Duodenal mucosa (tissue), 2 donors: ENCODE data around the gene HDAC9.

Experiments used
- H3K27ac ChIP-seq: one replicate; pipeline ENCODE4 v1.7.0; 2013; ENCODE audit warnings: low read depth, low read length
- H3K27me3 ChIP-seq, 2 donors: one replicate each; pipeline ENCODE4 v1.7.0; 2013; ENCODE audit warnings: low read length in 2 of 2, control low read depth in 1 of 2; ENCODE audit not compliant: insufficient read depth in 2 of 2, control insufficient read depth in 1 of 2
- H3K36me3 ChIP-seq, 2 donors: one replicate each; pipeline ENCODE4 v1.7.0; 2013; ENCODE audit warnings: low read length in 2 of 2, control low read depth in 1 of 2; ENCODE audit not compliant: insufficient read depth in 2 of 2, control insufficient read depth in 1 of 2
- H3K4me1 ChIP-seq, 2 donors: one replicate each; pipeline ENCODE4 v1.7.0; 2013; ENCODE audit warnings: low read length in 2 of 2, control low read depth in 1 of 2; ENCODE audit not compliant: insufficient read depth in 2 of 2, control insufficient read depth in 1 of 2
- H3K4me3 ChIP-seq, 2 donors: one replicate each; pipeline ENCODE4 v1.7.0; 2013; ENCODE audit warnings: low read length in 2 of 2, low read depth in 1 of 2
- H3K9ac ChIP-seq, 2 donors: one replicate each; pipeline ENCODE4 v1.7.0; 2013; ENCODE audit warnings: low read length in 2 of 2, low read depth in 1 of 2
- H3K9me3 ChIP-seq, 2 donors: one replicate each; pipeline ENCODE4 v1.7.0; 2013; ENCODE audit warnings: low read length in 2 of 2, control low read depth in 1 of 2; ENCODE audit not compliant: control insufficient read depth in 1 of 2

The HDAC9 gene

GRCh38 chr7:18521236-18521589, 25.7 kb downstream of the HDAC9 start:
- H3K9ac ChIP-seq: no peak overlapping the region
- no peak overlapping the region for H3K4me3 ChIP-seq
- no peaks in the 10 kb centered on the region for H3K4me1 ChIP-seq
- H3K36me3 ChIP-seq: no peaks in the 10 kb centered on the region
- no peaks in the 10 kb centered on the region for H3K27me3 ChIP-seq
- no peak overlapping the region for H3K27ac ChIP-seq
- no peaks in the 10 kb centered on the region for H3K9me3 ChIP-seq

GRCh38 chr7:18521945-18522566, 26.5 kb downstream of the HDAC9 start:
- H3K36me3 ChIP-seq: no peaks in the 10 kb centered on the region
- no peaks in the 10 kb centered on the region for H3K27me3 ChIP-seq
- H3K4me3 ChIP-seq: no peak overlapping the region
- no peak overlapping the region for H3K9ac ChIP-seq
- H3K4me1 ChIP-seq: no peaks in the 10 kb centered on the region
- no peaks in the 10 kb centered on the region for H3K9me3 ChIP-seq
- no peak overlapping the region for H3K27ac ChIP-seq

DNA sequence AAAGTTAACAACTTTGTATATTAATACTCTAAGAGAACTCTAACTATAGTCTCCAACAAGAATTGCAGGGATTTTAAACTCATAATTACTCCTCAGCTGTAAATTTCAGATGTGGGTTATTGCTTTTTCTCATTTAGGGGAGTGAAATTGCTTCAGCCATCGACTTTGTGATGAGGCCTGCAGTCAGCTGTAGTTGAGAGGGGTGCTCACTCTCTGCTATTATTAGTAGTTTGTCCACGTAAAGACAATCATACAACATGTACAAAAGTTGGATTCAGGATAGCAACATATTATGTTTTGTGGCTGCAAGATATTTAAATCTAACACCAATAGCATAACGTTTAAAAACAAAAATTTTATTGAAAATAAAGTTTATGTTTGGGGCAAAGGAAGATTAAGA, 28.7 kb downstream of the HDAC9 start:
- no peak overlapping the region for H3K27ac ChIP-seq
- H3K4me1 ChIP-seq: no peaks in the 10 kb centered on the region

DNA sequence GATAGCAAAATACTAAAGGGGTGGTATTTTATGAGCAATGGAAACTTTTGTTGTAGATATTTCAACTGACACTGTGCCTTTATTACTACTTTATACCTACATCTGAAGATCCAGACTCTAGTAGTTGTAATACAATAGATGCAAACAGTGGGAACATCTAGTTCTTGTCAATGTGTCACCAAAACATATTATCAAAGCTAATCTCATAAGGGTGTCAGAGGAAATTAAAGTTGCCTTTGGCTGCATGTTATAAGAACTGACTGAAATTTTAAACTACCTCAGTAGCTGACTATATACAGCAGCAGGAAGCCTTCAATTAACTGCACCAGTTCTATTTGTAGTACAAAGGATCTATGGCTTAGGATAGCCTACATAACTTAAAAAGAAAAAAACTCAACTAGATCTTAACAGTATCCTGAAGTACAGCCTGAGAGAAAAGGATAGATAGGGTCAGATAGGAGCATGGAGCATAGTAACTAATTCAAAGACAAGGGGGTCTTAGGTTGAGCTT, 30.9 kb downstream of the HDAC9 start:
- no peaks in the 10 kb centered on the region for H3K4me1 ChIP-seq
- H3K4me3 ChIP-seq: no peak overlapping the region
- H3K27me3 ChIP-seq: no peaks in the 10 kb centered on the region
- H3K9me3 ChIP-seq: no peaks in the 10 kb centered on the region
- no peak overlapping the region for H3K9ac ChIP-seq
- no peak overlapping the region for H3K27ac ChIP-seq
- H3K36me3 ChIP-seq: no peaks in the 10 kb centered on the region

More for the DNA sequence above, 28.7 kb downstream of the HDAC9 start:
- Histone ChIP-seq H3K4me3 (no peak overlapping the region), H3K9me3 (no peaks in the 10 kb centered on the region), H3K27me3 (no peaks in the 10 kb centered on the region), H3K36me3 (no peaks in the 10 kb centered on the region), H3K9ac (no peak overlapping the region)

- H3K9ac ChIP-seq: no peak overlapping the region
- H3K4me1 ChIP-seq: no peaks in the 10 kb centered on the region
- no peaks in the 10 kb centered on the region for H3K27me3 ChIP-seq
- no peaks in the 10 kb centered on the region for H3K9me3 ChIP-seq
- no peak overlapping the region for H3K4me3 ChIP-seq
- H3K27ac ChIP-seq: no peak overlapping the region
- H3K36me3 ChIP-seq: no peaks in the 10 kb centered on the region
Observed at GRCh38 chr7:18529239-18529638, 33.7 kb downstream of the HDAC9 start.

DNA sequence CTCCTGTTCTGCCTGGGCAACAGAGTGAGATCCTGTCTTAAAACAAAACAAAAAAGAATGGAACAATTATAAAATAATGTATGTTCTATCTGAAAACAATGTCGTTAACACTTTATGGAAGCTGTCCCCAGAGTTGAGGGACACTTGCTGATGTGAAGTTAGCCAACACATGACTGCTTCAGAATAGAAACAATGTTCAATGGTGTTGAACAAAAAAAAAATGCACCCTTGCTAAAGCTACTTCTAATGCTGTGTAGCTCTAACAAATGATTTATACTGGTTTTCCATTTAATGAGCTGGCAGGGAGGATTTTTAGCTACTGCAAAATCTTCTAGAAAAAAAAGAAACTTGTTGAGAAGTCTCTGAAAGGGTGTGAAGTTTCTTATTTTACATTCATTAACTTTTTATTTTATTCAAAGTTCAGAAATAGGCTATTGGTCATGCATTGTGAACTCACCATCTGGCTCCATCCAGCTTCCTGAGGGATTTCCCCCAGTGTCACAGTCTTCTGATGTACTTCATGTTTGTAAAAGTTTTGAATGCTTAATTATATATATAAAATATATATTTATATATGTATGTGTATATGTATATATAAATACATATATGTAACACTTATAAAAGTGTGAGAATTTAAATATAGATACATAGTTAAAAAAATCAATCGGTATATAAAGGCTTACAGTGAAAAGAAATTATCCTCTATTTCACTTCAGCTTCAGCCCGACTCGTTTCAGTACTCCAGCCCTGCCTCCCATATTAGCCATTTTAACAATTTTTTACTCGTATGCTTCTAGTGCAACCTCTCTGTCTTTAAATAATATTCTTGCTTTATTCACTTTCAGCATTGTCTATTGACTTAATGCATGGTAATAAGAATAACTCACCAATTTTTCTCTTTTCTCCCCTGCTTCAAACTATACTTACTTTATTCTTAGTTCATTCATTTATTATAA, 35.0 kb downstream of the HDAC9 start:
- H3K4me3 ChIP-seq: no peak overlapping the region
- no peak overlapping the region for H3K27ac ChIP-seq
- no peaks in the 10 kb centered on the region for H3K27me3 ChIP-seq
- no peaks in the 10 kb centered on the region for H3K4me1 ChIP-seq
- H3K9me3 ChIP-seq: no peaks in the 10 kb centered on the region
- no peak overlapping the region for H3K9ac ChIP-seq
- no peaks in the 10 kb centered on the region for H3K36me3 ChIP-seq

DNA sequence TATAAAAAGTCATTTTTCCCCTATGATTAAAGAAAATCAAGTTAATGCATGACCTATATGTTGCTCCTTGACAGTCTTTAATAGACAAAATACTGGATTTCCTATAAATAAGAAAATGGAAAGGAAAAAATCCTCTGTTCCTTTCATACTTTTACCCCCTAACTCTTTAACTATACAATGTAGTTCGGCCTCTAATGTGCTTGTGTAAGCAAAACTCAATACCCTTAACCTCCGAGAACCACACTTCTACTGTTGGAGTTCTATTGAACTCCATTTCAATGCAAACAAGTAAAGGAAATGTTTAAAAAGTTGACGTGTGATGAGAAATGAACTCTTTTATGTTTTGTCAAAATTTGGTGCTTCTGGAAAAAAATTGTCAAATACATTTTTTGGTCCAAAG, 36.0 kb downstream of the HDAC9 start:
- no peaks in the 10 kb centered on the region for H3K9me3 ChIP-seq
- no peaks in the 10 kb centered on the region for H3K4me1 ChIP-seq
- no peak overlapping the region for H3K9ac ChIP-seq
- H3K27me3 ChIP-seq: no peaks in the 10 kb centered on the region
- no peak overlapping the region for H3K27ac ChIP-seq
- H3K4me3 ChIP-seq: no peak overlapping the region
- no peaks in the 10 kb centered on the region for H3K36me3 ChIP-seq

- Histone ChIP-seq H3K4me3 (no peak overlapping the region), H3K27me3 (no peaks in the 10 kb centered on the region), H3K27ac (no peak overlapping the region), H3K36me3 (no peaks in the 10 kb centered on the region), H3K9ac (no peak overlapping the region), H3K9me3 (no peaks in the 10 kb centered on the region), H3K4me1 (no peaks in the 10 kb centered on the region)
Observed at GRCh38 chr7:18532813-18533212, 37.3 kb downstream of the HDAC9 start.

GRCh38 chr7:18534481-18534880, 38.9 kb downstream of the HDAC9 start:
- H3K36me3 ChIP-seq: no peaks in the 10 kb centered on the region
- H3K4me3 ChIP-seq: no peak overlapping the region
- no peaks in the 10 kb centered on the region for H3K27me3 ChIP-seq
- H3K4me1 ChIP-seq: no peaks in the 10 kb centered on the region
- H3K9me3 ChIP-seq: no peaks in the 10 kb centered on the region
- no peak overlapping the region for H3K9ac ChIP-seq
- H3K27ac ChIP-seq: no peak overlapping the region

DNA sequence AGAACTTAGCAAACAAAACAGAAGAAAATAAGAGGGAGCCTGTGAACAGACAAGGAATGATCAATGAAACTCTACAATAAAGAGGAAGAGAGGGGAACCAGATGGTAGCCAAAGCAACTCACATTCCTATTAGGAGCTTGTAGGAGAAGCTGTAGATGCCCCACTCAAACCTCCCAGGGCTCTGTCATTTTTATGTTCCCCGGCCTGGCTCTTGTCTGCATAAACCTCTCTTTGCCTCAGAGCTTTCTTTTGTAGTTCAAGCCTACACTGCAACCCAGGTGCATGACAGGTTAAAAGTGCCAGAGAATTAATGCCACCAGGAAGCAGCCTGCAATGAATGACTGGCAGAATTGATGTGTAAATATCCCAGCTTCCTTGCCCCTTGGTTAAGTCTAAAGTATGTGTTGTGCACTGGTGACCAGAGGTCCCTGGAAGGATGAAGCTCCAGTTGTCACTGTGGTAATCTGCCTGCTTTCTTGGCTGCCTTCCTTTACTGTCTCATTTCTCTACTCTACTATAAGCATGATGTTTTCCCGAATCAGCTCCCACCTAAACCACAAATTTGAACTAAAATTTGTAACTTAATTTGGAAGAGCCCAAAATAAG, 40.4 kb downstream of the HDAC9 start:
- no peak overlapping the region for H3K9ac ChIP-seq
- no peaks in the 10 kb centered on the region for H3K27me3 ChIP-seq
- H3K27ac ChIP-seq: no peak overlapping the region
- no peaks in the 10 kb centered on the region for H3K4me1 ChIP-seq
- H3K4me3 ChIP-seq: no peak overlapping the region
- H3K9me3 ChIP-seq: no peaks in the 10 kb centered on the region
- H3K36me3 ChIP-seq: no peaks in the 10 kb centered on the region
